ENCODE results near the gene ADIRF. TPM values are rescaled to one million over a fixed set of nuclear protein-coding genes. Genes with fewer than 3 reads are reported as not detected.
"Not testable (repeated sequence)": the region's sequence is repeated elsewhere in the genome, so short reads cannot be mapped to it uniquely, and the experiment has no call there.

The ADIRF gene
- polyA plus RNA-seq, 1 donor = 11.4 TPM

- no peak for DNase-seq
- no CpG with 5 or more reads among the region's 18 CpGs for WGBS (ENCODE audit: insufficient coverage, low lambda C conversion rate)
- H3K36me3 ChIP-seq (ENCODE audit: control insufficient read depth, insufficient read depth, low read length) = no peaks in the 10 kb centered on the region
- H3K27me3 ChIP-seq (ENCODE audit: control insufficient read depth, insufficient read depth, low read length) = peaks cover 27% of the 10 kb centered on the region
- no peak overlapping the region for H3K27ac ChIP-seq (ENCODE audit: low read length)
- H3K4me3 ChIP-seq (ENCODE audit: low read length) = no peak overlapping the region
- peaks cover 3% of the 10 kb centered on the region for H3K4me1 ChIP-seq (ENCODE audit: control insufficient read depth, insufficient read depth, low read length)
- H3K9me3 ChIP-seq (ENCODE audit: control insufficient read depth, low read depth, low read length) = peaks cover 11% of the 10 kb centered on the region
These were observed 22.7 kb upstream of the ADIRF start for GRCh38 chr10:86945361-86946212.

GRCh38 chr10:86946213-86947155 lies 21.8 kb upstream of the ADIRF start:
- no peak for DNase-seq
- Histone ChIP-seq H3K27me3 (ENCODE audit: control insufficient read depth, insufficient read depth, low read length) (peaks cover 27% of the 10 kb centered on the region), H3K9me3 (ENCODE audit: control insufficient read depth, low read depth, low read length) (peaks cover 11% of the 10 kb centered on the region), H3K4me1 (ENCODE audit: control insufficient read depth, insufficient read depth, low read length) (peaks cover 3% of the 10 kb centered on the region), H3K27ac (ENCODE audit: low read length) (no peak overlapping the region), H3K4me3 (ENCODE audit: low read length) (no peak overlapping the region), H3K36me3 (ENCODE audit: control insufficient read depth, insufficient read depth, low read length) (no peaks in the 10 kb centered on the region)
- 57% methylated on average over 1 of the region's 13 CpGs for WGBS (ENCODE audit: insufficient coverage, low lambda C conversion rate)

GRCh38 chr10:86947806-86948205 lies 20.5 kb upstream of the ADIRF start:
- H3K4me1 ChIP-seq (ENCODE audit: control insufficient read depth, insufficient read depth, low read length); H3K27ac ChIP-seq (ENCODE audit: low read length); H3K4me3 ChIP-seq (ENCODE audit: low read length); H3K36me3 ChIP-seq (ENCODE audit: control insufficient read depth, insufficient read depth, low read length); DNase-seq: not testable (repeated sequence)
- peaks cover 12% of the 10 kb centered on the region for H3K9me3 ChIP-seq (ENCODE audit: control insufficient read depth, low read depth, low read length)
- H3K27me3 ChIP-seq (ENCODE audit: control insufficient read depth, insufficient read depth, low read length) = peaks cover 20% of the 10 kb centered on the region
- WGBS (ENCODE audit: insufficient coverage, low lambda C conversion rate) = no CpG with 5 or more reads among the region's 4 CpGs

- Histone ChIP-seq H3K4me3 (ENCODE audit: low read length) (no peak overlapping the region), H3K36me3 (ENCODE audit: control insufficient read depth, insufficient read depth, low read length) (no peaks in the 10 kb centered on the region), H3K27ac (ENCODE audit: low read length) (no peak overlapping the region), H3K9me3 (ENCODE audit: control insufficient read depth, low read depth, low read length) (peaks cover 14% of the 10 kb centered on the region), H3K27me3 (ENCODE audit: control insufficient read depth, insufficient read depth, low read length) (peaks cover 11% of the 10 kb centered on the region), H3K4me1 (ENCODE audit: control insufficient read depth, insufficient read depth, low read length) (peaks cover 6% of the 10 kb centered on the region)
- no peak for DNase-seq
- no CpG with 5 or more reads among the region's 1 CpG for WGBS (ENCODE audit: insufficient coverage, low lambda C conversion rate)
These were observed 17.9 kb upstream of the ADIRF start for GRCh38 chr10:86950349-86950748.

GRCh38 chr10:86951184-86951761 lies 17.0 kb upstream of the ADIRF start:
- H3K4me1 ChIP-seq (ENCODE audit: control insufficient read depth, insufficient read depth, low read length) = peaks cover 6% of the 10 kb centered on the region
- H3K27ac ChIP-seq (ENCODE audit: low read length) = no peak overlapping the region
- H3K27me3 ChIP-seq (ENCODE audit: control insufficient read depth, insufficient read depth, low read length) = peaks cover 5% of the 10 kb centered on the region
- H3K4me3 ChIP-seq (ENCODE audit: low read length) = no peak overlapping the region
- H3K36me3 ChIP-seq (ENCODE audit: control insufficient read depth, insufficient read depth, low read length) = no peaks in the 10 kb centered on the region
- no peak for DNase-seq
- peaks cover 14% of the 10 kb centered on the region for H3K9me3 ChIP-seq (ENCODE audit: control insufficient read depth, low read depth, low read length)

GRCh38 chr10:86952106-86952505 lies 16.2 kb upstream of the ADIRF start:
- 100% methylated on average over 3 of the region's 7 CpGs for WGBS (ENCODE audit: insufficient coverage, low lambda C conversion rate)
- Histone ChIP-seq H3K27me3 (ENCODE audit: control insufficient read depth, insufficient read depth, low read length) (no peaks in the 10 kb centered on the region), H3K36me3 (ENCODE audit: control insufficient read depth, insufficient read depth, low read length) (no peaks in the 10 kb centered on the region), H3K4me1 (ENCODE audit: control insufficient read depth, insufficient read depth, low read length) (peaks cover 6% of the 10 kb centered on the region), H3K4me3 (ENCODE audit: low read length) (no peak overlapping the region), H3K9me3 (ENCODE audit: control insufficient read depth, low read depth, low read length) (peaks cover 14% of the 10 kb centered on the region), H3K27ac (ENCODE audit: low read length) (no peak overlapping the region)
- no peak for DNase-seq

GRCh38 chr10:86952697-86953096 lies 15.6 kb upstream of the ADIRF start:
- DNase-seq; H3K27ac ChIP-seq (ENCODE audit: low read length): not testable (repeated sequence)
- WGBS (ENCODE audit: insufficient coverage, low lambda C conversion rate) = 90% methylated on average over 2 of the region's 10 CpGs

GRCh38 chr10:86953747-86954680 lies 14.3 kb upstream of the ADIRF start:
- Histone ChIP-seq H3K4me1 (ENCODE audit: control insufficient read depth, insufficient read depth, low read length) (peaks cover 6% of the 10 kb centered on the region), H3K27me3 (ENCODE audit: control insufficient read depth, insufficient read depth, low read length) (no peaks in the 10 kb centered on the region), H3K4me3 (ENCODE audit: low read length) (no peak overlapping the region), H3K36me3 (ENCODE audit: control insufficient read depth, insufficient read depth, low read length) (no peaks in the 10 kb centered on the region), H3K9me3 (ENCODE audit: control insufficient read depth, low read depth, low read length) (peaks cover 14% of the 10 kb centered on the region), H3K27ac (ENCODE audit: low read length) (no peak overlapping the region)
- DNase-seq = peak; percentile 41 to 49
- no CpG with 5 or more reads among the region's 15 CpGs for WGBS (ENCODE audit: insufficient coverage, low lambda C conversion rate)

More at GRCh38 chr10:86952697-86953096, 15.6 kb upstream of the ADIRF start:
- H3K27me3 ChIP-seq (ENCODE audit: control insufficient read depth, insufficient read depth, low read length); H3K4me3 ChIP-seq (ENCODE audit: low read length); H3K4me1 ChIP-seq (ENCODE audit: control insufficient read depth, insufficient read depth, low read length); H3K36me3 ChIP-seq (ENCODE audit: control insufficient read depth, insufficient read depth, low read length): not testable (repeated sequence)
- peaks cover 14% of the 10 kb centered on the region for H3K9me3 ChIP-seq (ENCODE audit: control insufficient read depth, low read depth, low read length)

GRCh38 chr10:86954681-86955500 lies 13.4 kb upstream of the ADIRF start:
- no CpG with 5 or more reads among the region's 13 CpGs for WGBS (ENCODE audit: insufficient coverage, low lambda C conversion rate)
- Histone ChIP-seq H3K9me3 (ENCODE audit: control insufficient read depth, low read depth, low read length) (peaks cover 14% of the 10 kb centered on the region), H3K27me3 (ENCODE audit: control insufficient read depth, insufficient read depth, low read length) (no peaks in the 10 kb centered on the region), H3K27ac (ENCODE audit: low read length) (no peak overlapping the region), H3K4me1 (ENCODE audit: control insufficient read depth, insufficient read depth, low read length) (peaks cover 12% of the 10 kb centered on the region), H3K36me3 (ENCODE audit: control insufficient read depth, insufficient read depth, low read length) (no peaks in the 10 kb centered on the region), H3K4me3 (ENCODE audit: low read length) (no peak overlapping the region)
- no peak for DNase-seq
